DMS79 (cell line): Measurements from ENCODE around the gene DBF4.
"Not testable (repeated sequence)": the region's sequence is repeated elsewhere in the genome, so short reads cannot be mapped to it uniquely, and the experiment has no call there.

Source experiments
- DNase-seq: peaks from one replicate; lab custom pipeline; 2025; lab: John Stamatoyannopoulos, UW

DBF4 gene

DNA sequence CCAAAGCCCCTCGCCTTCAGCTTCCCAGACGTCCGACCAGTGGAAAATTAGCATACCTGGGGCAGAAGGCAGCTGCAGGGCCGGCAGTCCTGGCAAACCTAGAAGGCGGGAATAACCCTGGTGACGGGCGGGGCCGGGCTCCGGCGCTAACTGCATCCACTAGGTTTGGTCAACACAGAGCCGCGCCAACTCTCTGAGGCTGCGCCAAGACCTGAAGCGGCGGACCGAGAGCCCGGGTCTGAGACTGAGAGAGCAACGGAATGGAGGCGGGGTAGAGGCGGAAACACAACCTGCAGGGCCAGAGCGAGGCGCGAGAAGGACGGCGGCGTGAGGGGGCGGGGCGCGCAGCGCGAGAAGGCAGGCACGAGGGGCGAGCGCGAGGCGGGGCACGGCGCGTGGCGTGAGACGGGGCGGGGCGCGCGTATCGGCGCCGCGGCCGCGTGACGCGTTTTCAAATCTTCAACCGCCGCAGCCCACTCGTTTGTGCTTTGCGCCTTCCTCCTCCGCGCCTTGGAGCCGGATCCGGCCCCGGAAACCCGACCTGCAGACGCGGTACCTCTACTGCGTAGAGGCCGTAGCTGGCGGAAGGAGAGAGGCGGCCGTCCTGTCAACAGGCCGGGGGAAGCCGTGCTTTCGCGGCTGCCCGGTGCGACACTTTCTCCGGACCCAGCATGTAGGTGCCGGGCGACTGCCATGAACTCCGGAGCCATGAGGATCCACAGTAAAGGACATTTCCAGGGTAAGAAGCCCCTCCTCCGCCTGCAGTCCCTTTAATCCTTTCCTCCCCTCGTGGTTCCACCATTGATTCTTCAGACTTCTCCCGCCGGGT is at the start of gene DBF4, which contains the start of gene SLC25A40:
Gene DBF4, plus strand, starts transcription at position 454 of the 829 bp plus-strand sequence. Its CDS starts 240 bp downstream, at position 694.
Gene SLC25A40, minus strand, starts transcription at position 321 of the 829 bp plus-strand sequence. CDS start 17,633 bp downstream, outside the sequence.
- peak; percentile 93 for DNase-seq

DNA sequence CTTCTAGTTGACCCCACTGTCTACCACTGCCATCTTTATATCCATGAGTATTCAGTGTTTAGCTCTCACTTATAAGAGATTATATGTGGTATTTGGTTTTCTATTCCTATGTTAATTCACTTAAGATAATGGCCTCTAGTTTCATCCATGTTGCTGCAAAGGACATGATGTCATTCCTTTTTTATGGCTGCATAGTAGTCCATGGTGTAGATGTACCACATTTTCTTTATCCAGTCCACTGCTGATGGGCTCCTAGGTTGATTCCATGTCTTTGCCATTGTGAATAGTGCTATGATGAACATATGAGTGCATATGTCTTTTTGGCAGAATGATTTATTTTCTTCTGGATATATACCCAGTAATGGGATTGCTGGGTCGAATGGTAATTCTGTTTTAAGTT is 47.9 kb upstream of the DBF4 start:
- not testable (repeated sequence) for DNase-seq

DNA sequence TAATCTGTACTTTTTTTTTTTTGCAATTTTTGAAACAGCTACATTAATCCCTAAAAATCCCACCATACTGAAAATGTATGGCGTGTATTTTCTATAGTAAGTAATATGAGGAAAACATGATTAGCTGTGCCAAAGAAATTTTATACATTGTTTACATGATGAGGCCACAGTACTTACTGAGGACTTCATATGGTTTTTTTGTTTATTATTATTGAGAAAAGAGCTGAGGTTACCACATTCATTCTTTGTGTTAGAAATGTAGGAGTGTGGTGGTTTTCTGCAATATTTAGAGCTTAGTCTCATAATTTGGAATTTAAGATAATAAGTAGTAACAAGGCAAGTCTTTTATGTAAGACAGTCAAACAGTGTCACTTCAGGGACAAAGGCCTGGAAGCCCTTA is 45.2 kb upstream of the DBF4 start:
- DNase-seq: no peak

GRCh38 chr7:87833130-87833529 is 43.2 kb upstream of the DBF4 start:
- no peak for DNase-seq

- no peak for DNase-seq
These were observed 38.7 kb upstream of the DBF4 start for GRCh38 chr7:87837597-87837996.

DNA sequence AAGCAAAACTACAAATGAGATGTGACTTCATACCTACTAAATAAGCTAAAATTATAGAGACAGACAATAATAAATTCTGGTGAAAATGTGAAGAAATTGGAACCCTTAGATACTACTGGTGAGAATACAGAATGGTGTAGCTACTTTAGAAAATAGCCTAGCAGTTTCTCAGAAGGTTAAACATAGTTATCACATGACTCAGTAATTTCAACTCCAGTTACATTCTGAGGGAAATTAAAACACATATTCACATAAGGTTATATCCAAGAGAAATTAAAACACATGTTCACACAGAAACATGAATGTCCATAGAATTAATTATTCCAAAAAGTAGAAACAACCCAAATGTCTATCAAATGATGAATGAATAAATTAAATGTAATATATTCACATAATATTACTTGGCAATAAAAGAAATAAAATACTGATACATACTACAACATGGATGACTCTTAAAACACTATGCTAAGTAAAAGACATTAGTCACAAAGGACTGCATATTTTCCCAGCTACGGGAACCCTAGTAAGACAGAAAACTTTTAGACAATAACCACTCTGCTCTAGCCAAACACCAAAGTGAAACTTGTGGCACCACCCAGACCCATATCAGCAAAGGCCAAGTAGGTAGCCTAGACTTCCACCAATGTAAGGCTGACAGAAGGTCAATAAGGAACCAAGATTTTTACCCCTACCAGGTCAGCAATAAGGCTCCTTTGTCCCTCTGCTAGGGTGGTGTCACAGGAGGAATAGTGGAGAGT is 25.3 kb upstream of the DBF4 start:
- DNase-seq: no peak

GRCh38 chr7:87852306-87852705 is 24.0 kb upstream of the DBF4 start:
- DNase-seq: no peak

- no peak for DNase-seq
These were observed 22.9 kb upstream of the DBF4 start for GRCh38 chr7:87853237-87853864.

DNA sequence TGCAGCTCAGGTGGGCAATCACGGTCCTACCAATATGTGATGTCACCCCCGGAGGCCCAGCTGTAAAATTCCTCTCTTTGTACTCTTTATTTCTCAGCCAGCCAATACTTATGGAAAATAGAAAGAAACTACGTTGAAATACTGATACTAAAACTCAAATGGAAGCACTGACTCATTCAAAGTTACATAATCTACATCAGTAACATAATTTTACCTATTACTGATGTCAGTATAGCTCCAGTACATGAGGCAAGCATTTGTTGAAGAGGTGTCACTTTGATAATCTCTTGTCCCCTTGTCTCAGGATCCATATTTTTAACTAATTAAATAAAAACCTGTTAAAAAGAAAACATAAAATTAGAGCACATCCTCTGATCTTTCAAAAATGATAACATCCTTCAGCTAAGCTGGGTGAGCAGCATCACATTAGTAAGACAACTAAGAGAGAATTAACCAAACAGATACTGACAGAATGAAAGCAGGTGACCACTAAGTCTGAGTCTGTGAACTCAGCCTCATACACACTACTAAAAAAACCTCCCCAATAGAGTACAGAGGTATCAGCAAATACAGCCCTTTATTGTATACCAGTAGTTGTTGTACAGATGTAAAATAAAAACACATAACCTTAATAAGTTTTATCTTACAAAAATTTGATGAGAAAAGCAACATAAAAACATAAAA is 17.7 kb upstream of the DBF4 start:
- no peak for DNase-seq

DNA sequence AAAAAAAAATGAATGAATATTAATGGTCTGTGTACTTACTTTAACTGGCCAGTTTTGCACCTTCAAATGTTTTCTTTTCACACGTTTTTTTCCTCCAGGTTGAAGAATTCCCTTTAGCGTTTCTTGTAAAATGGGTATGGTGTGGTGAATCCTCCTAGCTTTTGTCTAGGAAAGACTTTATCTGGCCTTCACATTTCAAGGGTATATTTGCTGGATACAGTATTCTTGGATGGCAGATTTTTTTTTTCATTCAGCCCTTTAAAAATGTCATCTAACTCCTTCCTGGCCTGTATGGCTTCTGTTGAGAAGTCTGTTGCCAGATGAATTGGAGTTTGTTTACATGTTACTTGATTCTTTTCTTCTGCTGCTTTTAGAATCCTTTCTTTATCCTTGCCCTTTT is 10.2 kb upstream of the DBF4 start:
- DNase-seq: no peak

- DNase-seq: not testable (repeated sequence)
These were observed 9.8 kb upstream of the DBF4 start for GRCh38 chr7:87866533-87866932.

- DNase-seq: no peak
These were observed 5.8 kb upstream of the DBF4 start for GRCh38 chr7:87870471-87870870.

- no peak for DNase-seq
These were observed 3.9 kb upstream of the DBF4 start for GRCh38 chr7:87872346-87872745.

GRCh38 chr7:87873328-87873727 is 3.0 kb upstream of the DBF4 start:
- DNase-seq: not testable (repeated sequence)

DNA sequence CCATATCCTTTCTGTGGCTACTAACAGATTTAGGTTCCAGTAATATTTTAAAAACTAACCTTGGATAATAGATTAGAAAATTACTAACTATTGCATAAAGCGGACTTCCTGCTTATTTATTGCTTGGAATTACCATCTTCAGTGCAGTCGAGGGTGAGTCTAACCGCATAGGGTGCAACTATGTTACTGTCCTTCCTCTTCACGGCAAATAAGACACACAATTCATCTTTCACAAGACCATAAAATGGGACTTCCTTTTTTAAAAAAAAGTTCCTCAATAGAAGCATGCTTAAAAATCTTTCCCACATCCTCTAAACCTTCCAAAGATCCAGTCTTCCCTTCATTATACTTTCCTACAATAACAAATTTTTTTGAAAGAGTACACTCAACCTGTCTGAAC is 2.2 kb upstream of the DBF4 start:
- no peak for DNase-seq

- no peak for DNase-seq
These were observed 898 bp upstream of the DBF4 start for GRCh38 chr7:87875151-87876039.

GRCh38 chr7:87876869-87877234 is 559 bp downstream of the DBF4 start:
- peak; percentile 21 for DNase-seq

GRCh38 chr7:87877366-87878040 is 1.2 kb downstream of the DBF4 start:
- no peak for DNase-seq

DNA sequence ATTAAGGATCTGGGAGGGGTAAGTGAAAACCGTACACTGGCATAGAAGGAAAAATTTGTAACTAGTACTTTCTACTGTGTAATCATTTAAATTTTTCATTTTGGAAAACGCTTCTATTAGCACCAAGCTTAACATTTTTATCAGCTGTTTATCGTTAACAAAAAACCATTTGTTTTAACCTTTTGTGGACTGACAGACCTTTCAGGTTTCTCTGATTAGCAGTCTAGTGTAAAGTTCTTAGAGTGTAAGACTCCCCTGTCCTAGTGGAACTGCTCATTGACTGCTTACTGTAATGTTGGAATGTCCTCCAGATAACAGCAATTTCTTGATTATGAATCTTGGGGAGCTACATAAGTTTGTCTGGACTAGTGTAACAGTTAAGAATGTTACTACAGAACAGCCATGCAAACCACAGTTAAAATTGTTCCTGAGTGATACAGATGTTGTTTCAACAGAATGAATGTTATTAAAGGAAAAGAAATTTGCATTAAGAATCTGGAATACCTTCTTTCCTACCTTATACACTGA is 2.0 kb downstream of the DBF4 start:
- DNase-seq: no peak
